Kidney epithelial cell (primary cell): ENCODE measurements around the gene NUMBL. TPM values are rescaled to one million over a fixed set of nuclear protein-coding genes. Genes with fewer than 3 reads are reported as not detected.
A peak's percentile ranks its signal among the peaks of the same experiment; 100 is the strongest.

Source experiments
- DNase-seq: peaks from one replicate; pipeline ENCODE4 v3.0.0-alpha.2; 2010; ENCODE audit warnings: low read depth
- H3K27me3 ChIP-seq: 2 replicates; pipeline ENCODE4 v1.6.0; 2011; ENCODE audit warnings: low read length; ENCODE audit not compliant: control insufficient read depth, insufficient read depth
- H3K36me3 ChIP-seq: 2 replicates; pipeline ENCODE4 v1.5.1; 2011; ENCODE audit warnings: low read length; ENCODE audit not compliant: control insufficient read depth, insufficient read depth
- H3K4me3 ChIP-seq: 2 replicates; pipeline ENCODE4 v1.5.1; 2011; ENCODE audit warnings: low read depth, mild to moderate bottlenecking, control low read depth, low read length
- total RNA-seq: library from RNA; depleted of rRNA; stranded (reverse); fragments of >200 nt; gene quantifications from 2 replicates; pipeline ENCODE4 v1.2.3, GENCODE V29; 2015
- TF ChIP-seq, protein P1 (sequence below): IDR thresholded peaks from 2 replicates; pipeline ENCODE4 v1.5.1; 2011; ENCODE audit warnings: mild to moderate bottlenecking, moderate library complexity, low read length, control low read depth, inconsistent platforms; ENCODE audit not compliant: insufficient read depth, poor library complexity, severe bottlenecking

NUMBL gene
- 12.6 and 20.0 TPM in 2 replicates for total RNA-seq

DNA sequence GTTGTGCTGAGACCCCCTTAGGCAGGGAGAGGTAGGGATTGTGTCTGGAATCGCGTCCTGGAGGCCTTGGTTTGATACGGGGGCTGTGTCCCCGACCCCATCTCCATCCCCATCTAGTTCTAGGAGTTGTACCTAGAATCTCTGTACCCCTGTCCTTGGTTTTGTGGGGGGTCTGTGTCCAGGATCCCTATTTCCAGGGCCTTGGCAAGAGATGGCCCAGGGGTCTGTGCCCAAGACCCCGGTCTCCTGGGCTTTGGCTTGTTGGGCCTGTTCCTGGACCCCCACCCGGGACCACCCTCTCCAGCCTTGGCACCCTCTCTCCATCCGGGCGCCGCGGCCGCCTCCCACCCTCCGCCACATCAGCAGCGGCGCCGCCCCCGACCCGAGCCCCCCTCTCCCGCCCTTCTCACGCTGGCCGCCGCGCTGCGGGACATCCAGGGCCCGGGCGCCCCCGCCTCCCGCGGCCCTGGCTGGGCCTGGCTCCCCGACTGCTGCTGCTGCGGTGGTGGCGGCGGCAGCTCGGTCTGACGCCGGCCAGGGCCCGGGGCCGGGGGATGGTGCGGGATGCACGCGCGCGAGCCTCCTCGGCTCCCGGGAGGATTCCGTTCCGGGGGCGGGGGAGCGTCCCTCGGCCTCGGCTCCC, at the start of gene NUMBL:
Gene NUMBL, minus strand, starts transcription at position 602 of the 643 bp plus-strand sequence. Its CDS starts 168 bp downstream, at position 434.
- H3K36me3 ChIP-seq, result peaks cover 3% of the 10 kb centered on the region
- TF ChIP-seq, protein P1, sequence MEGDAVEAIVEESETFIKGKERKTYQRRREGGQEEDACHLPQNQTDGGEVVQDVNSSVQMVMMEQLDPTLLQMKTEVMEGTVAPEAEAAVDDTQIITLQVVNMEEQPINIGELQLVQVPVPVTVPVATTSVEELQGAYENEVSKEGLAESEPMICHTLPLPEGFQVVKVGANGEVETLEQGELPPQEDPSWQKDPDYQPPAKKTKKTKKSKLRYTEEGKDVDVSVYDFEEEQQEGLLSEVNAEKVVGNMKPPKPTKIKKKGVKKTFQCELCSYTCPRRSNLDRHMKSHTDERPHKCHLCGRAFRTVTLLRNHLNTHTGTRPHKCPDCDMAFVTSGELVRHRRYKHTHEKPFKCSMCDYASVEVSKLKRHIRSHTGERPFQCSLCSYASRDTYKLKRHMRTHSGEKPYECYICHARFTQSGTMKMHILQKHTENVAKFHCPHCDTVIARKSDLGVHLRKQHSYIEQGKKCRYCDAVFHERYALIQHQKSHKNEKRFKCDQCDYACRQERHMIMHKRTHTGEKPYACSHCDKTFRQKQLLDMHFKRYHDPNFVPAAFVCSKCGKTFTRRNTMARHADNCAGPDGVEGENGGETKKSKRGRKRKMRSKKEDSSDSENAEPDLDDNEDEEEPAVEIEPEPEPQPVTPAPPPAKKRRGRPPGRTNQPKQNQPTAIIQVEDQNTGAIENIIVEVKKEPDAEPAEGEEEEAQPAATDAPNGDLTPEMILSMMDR, result no peak
- no peaks in the 10 kb centered on the region for H3K27me3 ChIP-seq
- DNase-seq, result no peak
- H3K4me3 ChIP-seq, result peak within 1 kb of the TSS; percentile 70

DNA sequence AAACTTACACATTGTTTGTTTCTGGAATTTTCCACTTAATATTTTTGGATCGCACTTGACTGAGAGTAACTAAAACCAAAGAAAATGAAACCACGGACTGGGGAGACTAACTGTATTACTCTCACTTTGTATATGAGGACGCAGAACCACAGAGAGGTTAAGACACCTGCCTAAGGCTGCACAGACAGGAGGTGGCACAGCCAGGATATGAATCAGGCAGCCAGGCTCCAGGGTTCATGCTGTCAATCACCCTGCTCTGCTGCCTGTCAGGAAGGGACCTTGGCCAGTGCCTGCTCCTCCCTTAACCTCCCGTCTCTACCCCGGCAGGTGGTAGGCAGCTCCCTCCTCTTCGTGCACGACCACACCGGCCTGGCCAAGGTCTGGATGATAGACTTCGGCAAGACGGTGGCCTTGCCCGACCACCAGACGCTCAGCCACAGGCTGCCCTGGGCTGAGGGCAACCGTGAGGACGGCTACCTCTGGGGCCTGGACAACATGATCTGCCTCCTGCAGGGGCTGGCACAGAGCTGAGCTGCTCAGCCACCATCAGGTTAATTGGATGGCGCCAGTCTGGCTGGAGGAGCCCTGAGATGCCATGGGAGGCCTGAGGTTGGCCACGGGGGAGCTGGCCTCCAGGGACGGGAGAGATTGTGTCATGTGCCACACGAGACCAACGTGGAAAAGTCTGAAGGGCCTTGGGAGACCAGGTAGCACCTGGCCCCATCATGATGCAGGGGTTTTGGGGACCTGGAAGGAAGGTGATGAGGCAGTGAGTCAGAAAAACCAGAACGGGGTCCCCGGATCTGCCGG, 48.8 kb upstream of the NUMBL start:
- Histone ChIP-seq H3K4me3 (no peak overlapping the region), H3K27me3 (no peaks in the 10 kb centered on the region), H3K36me3 (peaks cover 1% of the 10 kb centered on the region)
- TF ChIP-seq, protein P1, result no peak
- DNase-seq, result no peak

DNA sequence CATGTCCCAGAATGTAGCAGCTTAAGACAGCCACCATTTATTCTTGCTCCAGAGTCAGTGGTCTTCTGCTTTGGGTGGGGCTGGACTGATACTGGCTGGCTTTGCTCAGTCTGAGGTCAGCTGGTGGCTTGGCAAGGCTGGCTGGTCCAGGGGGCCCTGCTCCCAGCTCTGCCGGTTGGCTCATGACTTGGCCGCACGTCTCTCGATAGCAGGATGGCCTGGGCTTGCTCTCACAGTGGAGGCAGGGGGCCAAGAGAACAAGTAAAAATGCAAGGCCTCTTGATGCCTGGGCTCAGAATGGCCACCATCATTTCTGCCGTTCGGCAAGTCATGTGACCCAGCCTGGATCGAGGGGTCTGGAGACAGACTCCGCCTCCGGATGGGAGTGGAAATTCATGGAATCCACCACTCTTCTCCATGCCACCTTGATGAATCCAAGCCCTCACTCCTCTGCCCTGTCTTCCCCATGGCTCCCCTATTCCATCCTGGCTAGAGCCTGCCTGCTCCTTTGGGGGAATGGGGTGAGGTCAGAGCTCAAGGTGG, 46.7 kb upstream of the NUMBL start:
- Histone ChIP-seq H3K36me3 (peaks cover 3% of the 10 kb centered on the region), H3K27me3 (no peaks in the 10 kb centered on the region), H3K4me3 (no peak overlapping the region)
- no peak for DNase-seq
- TF ChIP-seq, protein P1, result no peak

DNA sequence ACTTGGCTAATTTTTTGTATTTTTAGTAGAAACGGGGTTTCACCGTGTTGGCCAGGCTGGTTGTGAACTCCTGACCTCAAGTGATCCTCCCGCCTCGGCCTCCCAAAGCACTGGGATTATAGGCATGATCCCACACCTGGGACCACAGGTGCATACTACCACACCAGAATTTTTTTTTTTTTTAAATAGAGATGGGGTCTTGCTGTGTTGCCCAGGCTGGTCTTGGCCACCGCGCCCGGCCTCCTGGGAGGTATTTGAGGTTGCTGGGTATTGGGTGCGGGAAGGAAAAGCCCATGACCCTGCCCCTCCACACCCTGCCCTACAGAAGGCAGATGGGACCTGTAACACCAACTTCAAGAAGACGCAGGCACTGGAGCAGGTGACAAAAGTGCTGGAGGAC, 46.2 kb upstream of the NUMBL start:
- TF ChIP-seq, protein P1, result no peak
- no peak overlapping the region for H3K4me3 ChIP-seq
- no peaks in the 10 kb centered on the region for H3K27me3 ChIP-seq
- H3K36me3 ChIP-seq, result peaks cover 3% of the 10 kb centered on the region
- no peak for DNase-seq

DNA sequence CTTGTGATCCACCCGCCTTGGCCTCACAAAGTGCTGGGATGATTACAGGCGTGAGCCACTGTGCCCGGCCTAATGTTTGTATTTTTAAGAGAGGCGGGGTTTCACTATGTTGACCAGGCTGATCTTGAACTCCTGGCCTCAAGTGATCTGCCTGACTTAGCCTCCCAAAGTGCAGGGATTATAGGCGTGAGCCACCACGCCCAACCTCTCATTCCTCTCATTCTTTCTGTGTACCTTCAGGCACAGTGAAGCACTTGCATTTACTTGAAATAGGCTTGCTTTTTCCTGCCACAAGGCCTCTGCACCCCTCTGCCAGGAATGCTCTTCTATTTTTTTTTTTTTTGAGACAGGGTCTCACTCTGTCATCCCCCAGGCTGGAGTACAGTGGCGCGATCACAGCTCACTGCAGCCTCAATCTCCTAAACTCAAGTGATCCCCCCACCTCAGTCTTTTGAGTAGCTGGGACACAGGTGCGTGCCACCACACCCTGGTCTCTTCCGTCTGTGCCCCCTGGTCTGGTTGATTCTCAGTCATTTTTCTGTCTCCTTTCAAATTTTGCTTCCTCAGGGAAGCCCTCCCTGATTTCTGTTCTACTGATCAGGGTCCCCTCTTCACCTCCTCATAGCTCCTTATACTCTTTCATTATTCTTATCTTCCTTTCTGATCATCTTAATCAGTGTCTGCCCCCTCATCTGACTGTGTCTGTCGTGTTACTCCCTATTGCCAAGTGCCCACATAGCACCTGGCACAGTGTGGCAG, 44.7 kb upstream of the NUMBL start:
- H3K36me3 ChIP-seq, result peaks cover 3% of the 10 kb centered on the region

More for the DNA sequence above, 44.7 kb upstream of the NUMBL start:
- no peak for DNase-seq
- TF ChIP-seq, protein P1, result no peak
- no peaks in the 10 kb centered on the region for H3K27me3 ChIP-seq
- no peak overlapping the region for H3K4me3 ChIP-seq
